GM23338 (cell line): ENCODE results near the gene NIM1K. TPM values are rescaled to one million over a fixed set of nuclear protein-coding genes. Genes with fewer than 3 reads are reported as not detected.

Experiments
- ATAC-seq: fragments of 200-7000 bp; cut with Tn5 transposase; 3 replicates; pipeline ENCODE4 v1.9.1; 2020
- DNase-seq: peaks from one replicate; pipeline ENCODE4 v3.0.0-alpha.2; 2015; ENCODE audit warnings: low spot score
- H2AFZ ChIP-seq: fragments of 200-600 bp; sonication (generic); 2 replicates; pipeline ENCODE4 v1.8.0; 2016; ENCODE audit warnings: antibody characterized with exemption, mild to moderate bottlenecking, moderate library complexity
- H3F3A ChIP-seq: fragments of 200-600 bp; sonication (generic); replicated peaks from 2 replicates; pipeline ENCODE4 v1.8.0; 2017; ENCODE audit warnings: antibody characterized with exemption, mixed run types, low read depth
- H3K27ac ChIP-seq: fragments of 200-600 bp; sonication (generic); 2 replicates; pipeline ENCODE4 v1.6.1; 2016; ENCODE audit warnings: low read depth
- H3K27me3 ChIP-seq: fragments of 200-600 bp; sonication (generic); 2 replicates; pipeline ENCODE4 v1.8.0; 2016; ENCODE audit warnings: mild to moderate bottlenecking, mixed run types, moderate library complexity; ENCODE audit not compliant: insufficient read depth
- H3K36me3 ChIP-seq: fragments of 200-600 bp; sonication (generic); 2 replicates; pipeline ENCODE4 v1.8.0; 2016; ENCODE audit warnings: mild to moderate bottlenecking; ENCODE audit not compliant: insufficient read depth
- H3K4me1 ChIP-seq: fragments of 200-600 bp; sonication (generic); 2 replicates; pipeline ENCODE4 v1.8.0; 2016; ENCODE audit warnings: mild to moderate bottlenecking, moderate library complexity; ENCODE audit not compliant: insufficient read depth
- H3K4me2 ChIP-seq: fragments of 200-600 bp; sonication (generic); 2 replicates; pipeline ENCODE4 v1.7.1; 2017; ENCODE audit warnings: mixed run types
- H3K4me3 ChIP-seq: fragments of 200-600 bp; sonication (generic); 2 replicates; pipeline ENCODE4 v1.6.1; 2016; ENCODE audit warnings: mixed run types
- H3K79me2 ChIP-seq: fragments of 200-600 bp; sonication (generic); replicated peaks from 2 replicates; pipeline ENCODE4 v1.8.0; 2017; ENCODE audit warnings: mild to moderate bottlenecking; ENCODE audit not compliant: insufficient read depth
- H3K9me2 ChIP-seq: fragments of 200-600 bp; sonication (generic); 2 replicates; pipeline ENCODE4 v1.8.0; 2017; ENCODE audit not compliant: insufficient read depth
- H4K20me1 ChIP-seq: fragments of 200-600 bp; sonication (generic); replicated peaks from 2 replicates; pipeline ENCODE4 v1.8.0; 2017; ENCODE audit warnings: mild to moderate bottlenecking; ENCODE audit not compliant: insufficient read depth
- H3K27ac Mint-ChIP-seq: 2 replicates; pipeline ENCODE4 v1.8.0; 2020; ENCODE audit warnings: inconsistent platforms, mild to moderate bottlenecking, moderate library complexity, mixed read lengths
- H3K27me3 Mint-ChIP-seq: 3 replicates; pipeline ENCODE4 v1.8.0; 2022; ENCODE audit warnings: low read depth, mild to moderate bottlenecking, moderate library complexity, mixed read lengths, inconsistent platforms; ENCODE audit not compliant: insufficient read depth, poor library complexity
- H3K36me3 Mint-ChIP-seq: 3 replicates; pipeline ENCODE4 v1.8.0; 2021; ENCODE audit warnings: low read depth, mild to moderate bottlenecking, inconsistent platforms, moderate library complexity, mixed read lengths
- H3K4me1 Mint-ChIP-seq: 3 replicates; pipeline ENCODE4 v1.8.0; 2020; ENCODE audit warnings: mild to moderate bottlenecking, inconsistent platforms, mixed read lengths
- H3K4me3 Mint-ChIP-seq: 3 replicates; pipeline ENCODE4 v1.8.0; 2021; ENCODE audit warnings: moderate library complexity, mild to moderate bottlenecking, inconsistent platforms, mixed read lengths
- H3K9me3 Mint-ChIP-seq: 3 replicates; pipeline ENCODE4 v1.8.0; 2020; ENCODE audit warnings: moderate library complexity, mild to moderate bottlenecking, inconsistent platforms, mixed read lengths
- EZH2 ChIP-seq: fragments of 200-600 bp; sonication (generic); IDR thresholded peaks from one replicate; pipeline ENCODE4 v1.8.0; 2017; ENCODE audit warnings: antibody characterized with exemption, mild to moderate bottlenecking, low read depth; ENCODE audit not compliant: unreplicated experiment
- JUNB ChIP-seq: IDR thresholded peaks from one replicate; pipeline ENCODE4 v1.6.1; 2016; ENCODE audit warnings: antibody characterized with exemption; ENCODE audit not compliant: unreplicated experiment
- ZNF114 ChIP-seq: fragments of 250-450 bp; sonication (Bioruptor Pico); IDR thresholded peaks from 2 replicates; pipeline ENCODE4 v1.5.0; 2020; ENCODE audit warnings: mild to moderate bottlenecking, moderate library complexity
- polyA plus RNA-seq: library from polyadenylated mRNA; unstranded; fragments of >200 nt; fragmentation: Nextera tagmentation; extraction: Ambion mirVana; gene quantifications from 2 replicates; pipeline ENCODE4 v1.2.1, GENCODE V29; 2016
- total RNA-seq: library from RNA; depleted of rRNA; stranded (reverse); fragments of >200 nt; shearing (Covaris generic); gene quantifications from 2 replicates; pipeline ENCODE4 v1.2.3, GENCODE V29; 2014
- TF ChIP-seq, protein P1 (sequence below): fragments of 250-450 bp; sonication (Bioruptor Pico); IDR thresholded peaks from 2 replicates; pipeline ENCODE4 v1.5.0; 2020; ENCODE audit warnings: mild to moderate bottlenecking, moderate library complexity
- TF ChIP-seq, protein P2 (sequence below): IDR thresholded peaks from one replicate; pipeline ENCODE4 v1.6.1; 2018; ENCODE audit warnings: antibody characterized with exemption; ENCODE audit not compliant: unreplicated experiment

Gene NIM1K
- total and polyA plus RNA-seq, 2 experiments from 2014 or later: not detected

DNA sequence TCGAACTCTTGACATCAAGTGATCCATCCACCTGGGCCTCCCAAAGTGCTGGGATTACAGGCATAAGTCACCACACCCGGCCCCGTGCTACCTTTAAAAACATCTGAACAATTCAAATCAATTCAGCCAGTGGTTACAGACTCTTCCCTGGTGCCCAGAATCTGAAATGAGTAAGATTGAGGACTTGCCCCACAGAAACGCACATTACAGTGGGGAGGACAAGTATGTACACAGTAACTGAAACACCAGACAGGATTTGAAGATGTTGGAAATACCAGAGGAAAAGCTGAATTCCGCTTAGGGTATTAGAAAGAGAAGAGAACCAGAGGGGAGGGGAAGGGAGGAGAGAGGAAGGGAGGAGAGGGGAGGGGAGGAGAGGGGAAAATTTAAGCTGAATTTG, 17.8 kb downstream of the NIM1K start:
- Histone ChIP-seq H3K79me2 (no peaks in the 10 kb centered on the region), H3F3A (no peaks in the 10 kb centered on the region), H3K27ac (no peak overlapping the region), H3K27me3 (no peaks in the 10 kb centered on the region), H3K36me3 (no peaks in the 10 kb centered on the region), H2AFZ (no peak overlapping the region), H3K4me2 (no peak overlapping the region), H3K4me3 (no peak overlapping the region), H3K9me2 (peaks cover 4% of the 10 kb centered on the region; the same call in 1 of the 2 replicates), H3K4me1 (peaks cover 3% of the 10 kb centered on the region), H4K20me1 (no peaks in the 10 kb centered on the region)
- Mint-ChIP-seq H3K36me3 (no peaks in the 10 kb centered on the region), H3K4me1 (peaks cover 14% of the 10 kb centered on the region), H3K4me3 (no peak overlapping the region), H3K9me3 (no peaks in the 10 kb centered on the region), H3K27ac (no peak overlapping the region), H3K27me3 (peaks cover 6% of the 10 kb centered on the region)
- no peak for ATAC-seq
- DNase-seq: no peak
- TF ChIP-seq JUNB: no peak
- TF ChIP-seq, protein P1, sequence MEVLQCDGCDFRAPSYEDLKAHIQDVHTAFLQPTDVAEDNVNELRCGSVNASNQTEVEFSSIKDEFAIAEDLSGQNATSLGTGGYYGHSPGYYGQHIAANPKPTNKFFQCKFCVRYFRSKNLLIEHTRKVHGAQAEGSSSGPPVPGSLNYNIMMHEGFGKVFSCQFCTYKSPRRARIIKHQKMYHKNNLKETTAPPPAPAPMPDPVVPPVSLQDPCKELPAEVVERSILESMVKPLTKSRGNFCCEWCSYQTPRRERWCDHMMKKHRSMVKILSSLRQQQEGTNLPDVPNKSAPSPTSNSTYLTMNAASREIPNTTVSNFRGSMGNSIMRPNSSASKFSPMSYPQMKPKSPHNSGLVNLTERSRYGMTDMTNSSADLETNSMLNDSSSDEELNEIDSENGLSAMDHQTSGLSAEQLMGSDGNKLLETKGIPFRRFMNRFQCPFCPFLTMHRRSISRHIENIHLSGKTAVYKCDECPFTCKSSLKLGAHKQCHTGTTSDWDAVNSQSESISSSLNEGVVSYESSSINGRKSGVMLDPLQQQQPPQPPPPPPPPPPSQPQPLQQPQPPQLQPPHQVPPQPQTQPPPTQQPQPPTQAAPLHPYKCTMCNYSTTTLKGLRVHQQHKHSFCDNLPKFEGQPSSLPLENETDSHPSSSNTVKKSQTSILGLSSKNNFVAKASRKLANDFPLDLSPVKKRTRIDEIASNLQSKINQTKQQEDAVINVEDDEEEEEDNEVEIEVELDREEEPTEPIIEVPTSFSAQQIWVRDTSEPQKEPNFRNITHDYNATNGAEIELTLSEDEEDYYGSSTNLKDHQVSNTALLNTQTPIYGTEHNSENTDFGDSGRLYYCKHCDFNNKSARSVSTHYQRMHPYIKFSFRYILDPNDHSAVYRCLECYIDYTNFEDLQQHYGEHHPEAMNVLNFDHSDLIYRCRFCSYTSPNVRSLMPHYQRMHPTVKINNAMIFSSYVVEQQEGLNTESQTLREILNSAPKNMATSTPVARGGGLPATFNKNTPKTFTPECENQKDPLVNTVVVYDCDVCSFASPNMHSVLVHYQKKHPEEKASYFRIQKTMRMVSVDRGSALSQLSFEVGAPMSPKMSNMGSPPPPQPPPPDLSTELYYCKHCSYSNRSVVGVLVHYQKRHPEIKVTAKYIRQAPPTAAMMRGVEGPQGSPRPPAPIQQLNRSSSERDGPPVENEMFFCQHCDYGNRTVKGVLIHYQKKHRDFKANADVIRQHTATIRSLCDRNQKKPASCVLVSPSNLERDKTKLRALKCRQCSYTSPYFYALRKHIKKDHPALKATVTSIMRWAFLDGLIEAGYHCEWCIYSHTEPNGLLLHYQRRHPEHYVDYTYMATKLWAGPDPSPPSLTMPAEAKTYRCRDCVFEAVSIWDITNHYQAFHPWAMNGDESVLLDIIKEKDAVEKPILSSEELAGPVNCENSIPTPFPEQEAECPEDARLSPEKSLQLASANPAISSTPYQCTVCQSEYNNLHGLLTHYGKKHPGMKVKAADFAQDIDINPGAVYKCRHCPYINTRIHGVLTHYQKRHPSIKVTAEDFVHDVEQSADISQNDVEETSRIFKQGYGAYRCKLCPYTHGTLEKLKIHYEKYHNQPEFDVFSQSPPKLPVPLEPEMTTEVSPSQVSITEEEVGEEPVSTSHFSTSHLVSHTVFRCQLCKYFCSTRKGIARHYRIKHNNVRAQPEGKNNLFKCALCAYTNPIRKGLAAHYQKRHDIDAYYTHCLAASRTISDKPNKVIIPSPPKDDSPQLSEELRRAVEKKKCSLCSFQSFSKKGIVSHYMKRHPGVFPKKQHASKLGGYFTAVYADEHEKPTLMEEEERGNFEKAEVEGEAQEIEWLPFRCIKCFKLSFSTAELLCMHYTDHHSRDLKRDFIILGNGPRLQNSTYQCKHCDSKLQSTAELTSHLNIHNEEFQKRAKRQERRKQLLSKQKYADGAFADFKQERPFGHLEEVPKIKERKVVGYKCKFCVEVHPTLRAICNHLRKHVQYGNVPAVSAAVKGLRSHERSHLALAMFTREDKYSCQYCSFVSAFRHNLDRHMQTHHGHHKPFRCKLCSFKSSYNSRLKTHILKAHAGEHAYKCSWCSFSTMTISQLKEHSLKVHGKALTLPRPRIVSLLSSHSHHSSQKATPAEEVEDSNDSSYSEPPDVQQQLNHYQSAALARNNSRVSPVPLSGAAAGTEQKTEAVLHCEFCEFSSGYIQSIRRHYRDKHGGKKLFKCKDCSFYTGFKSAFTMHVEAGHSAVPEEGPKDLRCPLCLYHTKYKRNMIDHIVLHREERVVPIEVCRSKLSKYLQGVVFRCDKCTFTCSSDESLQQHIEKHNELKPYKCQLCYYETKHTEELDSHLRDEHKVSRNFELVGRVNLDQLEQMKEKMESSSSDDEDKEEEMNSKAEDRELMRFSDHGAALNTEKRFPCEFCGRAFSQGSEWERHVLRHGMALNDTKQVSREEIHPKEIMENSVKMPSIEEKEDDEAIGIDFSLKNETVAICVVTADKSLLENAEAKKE (CRISPR knock-in tag): no peak
- TF ChIP-seq, protein P2, sequence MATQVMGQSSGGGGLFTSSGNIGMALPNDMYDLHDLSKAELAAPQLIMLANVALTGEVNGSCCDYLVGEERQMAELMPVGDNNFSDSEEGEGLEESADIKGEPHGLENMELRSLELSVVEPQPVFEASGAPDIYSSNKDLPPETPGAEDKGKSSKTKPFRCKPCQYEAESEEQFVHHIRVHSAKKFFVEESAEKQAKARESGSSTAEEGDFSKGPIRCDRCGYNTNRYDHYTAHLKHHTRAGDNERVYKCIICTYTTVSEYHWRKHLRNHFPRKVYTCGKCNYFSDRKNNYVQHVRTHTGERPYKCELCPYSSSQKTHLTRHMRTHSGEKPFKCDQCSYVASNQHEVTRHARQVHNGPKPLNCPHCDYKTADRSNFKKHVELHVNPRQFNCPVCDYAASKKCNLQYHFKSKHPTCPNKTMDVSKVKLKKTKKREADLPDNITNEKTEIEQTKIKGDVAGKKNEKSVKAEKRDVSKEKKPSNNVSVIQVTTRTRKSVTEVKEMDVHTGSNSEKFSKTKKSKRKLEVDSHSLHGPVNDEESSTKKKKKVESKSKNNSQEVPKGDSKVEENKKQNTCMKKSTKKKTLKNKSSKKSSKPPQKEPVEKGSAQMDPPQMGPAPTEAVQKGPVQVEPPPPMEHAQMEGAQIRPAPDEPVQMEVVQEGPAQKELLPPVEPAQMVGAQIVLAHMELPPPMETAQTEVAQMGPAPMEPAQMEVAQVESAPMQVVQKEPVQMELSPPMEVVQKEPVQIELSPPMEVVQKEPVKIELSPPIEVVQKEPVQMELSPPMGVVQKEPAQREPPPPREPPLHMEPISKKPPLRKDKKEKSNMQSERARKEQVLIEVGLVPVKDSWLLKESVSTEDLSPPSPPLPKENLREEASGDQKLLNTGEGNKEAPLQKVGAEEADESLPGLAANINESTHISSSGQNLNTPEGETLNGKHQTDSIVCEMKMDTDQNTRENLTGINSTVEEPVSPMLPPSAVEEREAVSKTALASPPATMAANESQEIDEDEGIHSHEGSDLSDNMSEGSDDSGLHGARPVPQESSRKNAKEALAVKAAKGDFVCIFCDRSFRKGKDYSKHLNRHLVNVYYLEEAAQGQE: no peak
- TF ChIP-seq EZH2: no peak
- no peak for TF ChIP-seq ZNF114 (CRISPR knock-in tag)
